Right kidney (tissue), 1 donor: Measurements from ENCODE around the gene DPF3.
"Not testable (repeated sequence)": the region's sequence is repeated elsewhere in the genome, so short reads cannot be mapped to it uniquely, and the experiment has no call there.

ENCODE experiments used
- DNase-seq: peaks from one replicate; pipeline ENCODE4 v3.0.0-alpha.2; 2016

The DPF3 gene

GRCh38 chr14:72763892-72764291 lies 130.0 kb downstream of the DPF3 start:
- DNase-seq = no peak

GRCh38 chr14:72759670-72760069 lies 134.2 kb downstream of the DPF3 start:
- no peak for DNase-seq

GRCh38 chr14:72758993-72759392 lies 134.9 kb downstream of the DPF3 start:
- DNase-seq = no peak

- DNase-seq = no peak
These were observed 135.5 kb downstream of the DPF3 start for GRCh38 chr14:72758420-72758819.

GRCh38 chr14:72756967-72757366 lies 136.9 kb downstream of the DPF3 start:
- no peak for DNase-seq

GRCh38 chr14:72755766-72756165 lies 138.1 kb downstream of the DPF3 start:
- no peak for DNase-seq

GRCh38 chr14:72754949-72755348 lies 139.0 kb downstream of the DPF3 start:
- no peak for DNase-seq

- DNase-seq = no peak
These were observed 140.0 kb downstream of the DPF3 start for GRCh38 chr14:72753879-72754400.

- no peak for DNase-seq
These were observed 140.7 kb downstream of the DPF3 start for GRCh38 chr14:72753044-72753710.

- DNase-seq = no peak
These were observed 141.9 kb downstream of the DPF3 start for GRCh38 chr14:72752034-72752412.

GRCh38 chr14:72751276-72752033 lies 142.4 kb downstream of the DPF3 start:
- DNase-seq = no peak

GRCh38 chr14:72748921-72749320 lies 145.0 kb downstream of the DPF3 start:
- DNase-seq = not testable (repeated sequence)

GRCh38 chr14:72747652-72748051 lies 146.2 kb downstream of the DPF3 start:
- DNase-seq = no peak

- no peak for DNase-seq
These were observed 147.6 kb downstream of the DPF3 start for GRCh38 chr14:72745991-72746980.

- DNase-seq = no peak
These were observed 148.4 kb downstream of the DPF3 start for GRCh38 chr14:72745546-72745945.

- DNase-seq = no peak
These were observed 149.3 kb downstream of the DPF3 start for GRCh38 chr14:72744416-72745120.

- DNase-seq = no peak
These were observed 150.3 kb downstream of the DPF3 start for GRCh38 chr14:72743626-72744025.

- no peak for DNase-seq
These were observed 151.1 kb downstream of the DPF3 start for GRCh38 chr14:72742838-72743195.

GRCh38 chr14:72742118-72742837 lies 151.6 kb downstream of the DPF3 start:
- DNase-seq = peak; percentile 60

GRCh38 chr14:72741826-72742117 lies 152.1 kb downstream of the DPF3 start:
- DNase-seq = no peak
